ENCODE data around the gene COL1A2. TPM values are rescaled to one million over a fixed set of nuclear protein-coding genes. Genes with fewer than 3 reads are reported as not detected.

The COL1A2 gene
- total RNA-seq, 1 donor from 2014 or later, result 110 TPM

DNA sequence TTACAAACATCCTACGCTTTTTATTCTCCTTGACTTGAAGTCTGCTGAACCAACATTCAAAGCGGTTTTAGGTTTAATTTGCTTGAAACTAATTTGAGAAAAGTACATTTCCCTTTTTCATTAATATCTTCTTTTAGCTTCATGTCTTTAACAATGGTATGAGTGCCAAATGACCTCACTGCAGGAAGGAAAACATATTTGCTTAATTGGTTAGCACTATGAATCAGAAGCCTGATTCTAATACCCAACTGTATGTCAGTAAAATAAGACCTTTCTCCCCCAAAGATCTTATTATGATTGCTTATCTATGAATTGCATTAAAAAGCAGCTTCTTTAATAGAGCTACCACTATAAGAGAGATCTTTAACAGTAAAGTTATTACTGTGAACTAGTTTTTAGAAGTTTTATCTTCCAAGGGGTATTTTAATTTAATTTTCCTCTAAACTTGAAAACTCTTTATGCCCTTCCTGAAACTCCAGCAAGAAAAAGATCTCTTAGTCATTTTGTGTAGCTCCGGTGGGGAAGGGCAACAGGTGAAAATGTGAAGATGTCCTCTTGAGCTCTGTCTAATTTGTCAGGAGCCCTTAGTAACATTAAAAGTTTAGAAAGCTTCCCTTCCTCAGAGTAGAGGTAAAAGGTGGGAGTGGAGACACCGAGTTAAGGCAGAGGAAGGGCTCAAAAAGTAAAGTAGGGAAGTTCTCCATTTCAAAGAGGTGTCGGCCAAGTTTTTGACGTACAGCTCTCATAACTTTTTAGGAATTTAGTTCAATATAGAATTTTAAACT lies 6.1 kb downstream of the COL1A2 start:
- TF ChIP-seq, protein P1, sequence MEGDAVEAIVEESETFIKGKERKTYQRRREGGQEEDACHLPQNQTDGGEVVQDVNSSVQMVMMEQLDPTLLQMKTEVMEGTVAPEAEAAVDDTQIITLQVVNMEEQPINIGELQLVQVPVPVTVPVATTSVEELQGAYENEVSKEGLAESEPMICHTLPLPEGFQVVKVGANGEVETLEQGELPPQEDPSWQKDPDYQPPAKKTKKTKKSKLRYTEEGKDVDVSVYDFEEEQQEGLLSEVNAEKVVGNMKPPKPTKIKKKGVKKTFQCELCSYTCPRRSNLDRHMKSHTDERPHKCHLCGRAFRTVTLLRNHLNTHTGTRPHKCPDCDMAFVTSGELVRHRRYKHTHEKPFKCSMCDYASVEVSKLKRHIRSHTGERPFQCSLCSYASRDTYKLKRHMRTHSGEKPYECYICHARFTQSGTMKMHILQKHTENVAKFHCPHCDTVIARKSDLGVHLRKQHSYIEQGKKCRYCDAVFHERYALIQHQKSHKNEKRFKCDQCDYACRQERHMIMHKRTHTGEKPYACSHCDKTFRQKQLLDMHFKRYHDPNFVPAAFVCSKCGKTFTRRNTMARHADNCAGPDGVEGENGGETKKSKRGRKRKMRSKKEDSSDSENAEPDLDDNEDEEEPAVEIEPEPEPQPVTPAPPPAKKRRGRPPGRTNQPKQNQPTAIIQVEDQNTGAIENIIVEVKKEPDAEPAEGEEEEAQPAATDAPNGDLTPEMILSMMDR (conservative IDR thresholded peaks at IDR 0.05), result no peak
- Mint-ChIP-seq H3K27ac (ENCODE audit: unreplicated experiment) (no peak overlapping the region), H3K9me3 (no peaks in the 10 kb centered on the region), H3K27me3 (ENCODE audit: low read depth) (no peaks in the 10 kb centered on the region), H3K36me3 (ENCODE audit: low read depth) (no peaks in the 10 kb centered on the region), H3K4me3 (no peak overlapping the region), H3K4me1 (peaks cover 10% of the 10 kb centered on the region)
- no peak for DNase-seq (ENCODE audit: low read depth, low spot score)

DNA sequence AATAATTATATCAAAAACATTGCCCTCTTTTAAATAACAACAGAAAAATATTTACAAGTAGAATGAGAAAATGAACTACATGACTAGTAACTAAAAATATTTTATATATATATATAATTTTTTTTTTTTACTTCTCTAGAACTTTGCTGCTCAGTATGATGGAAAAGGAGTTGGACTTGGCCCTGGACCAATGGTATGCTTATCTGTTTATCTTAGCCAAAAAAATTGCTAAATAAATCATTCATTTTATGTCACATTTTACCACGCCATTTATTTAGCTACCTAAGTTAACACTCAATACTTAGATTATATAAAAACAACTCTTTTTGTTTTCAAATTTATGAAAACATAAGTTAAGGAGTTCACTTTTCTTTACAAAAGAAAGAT lies 6.7 kb downstream of the COL1A2 start:
- TF ChIP-seq, protein P1 (conservative IDR thresholded peaks at IDR 0.05), result no peak
- Mint-ChIP-seq H3K27me3 (ENCODE audit: low read depth) (no peaks in the 10 kb centered on the region), H3K27ac (ENCODE audit: unreplicated experiment) (no peak overlapping the region), H3K36me3 (ENCODE audit: low read depth) (no peaks in the 10 kb centered on the region), H3K9me3 (no peaks in the 10 kb centered on the region), H3K4me3 (no peak overlapping the region), H3K4me1 (peaks cover 5% of the 10 kb centered on the region)
- DNase-seq (ENCODE audit: low read depth, low spot score), result no peak

DNA sequence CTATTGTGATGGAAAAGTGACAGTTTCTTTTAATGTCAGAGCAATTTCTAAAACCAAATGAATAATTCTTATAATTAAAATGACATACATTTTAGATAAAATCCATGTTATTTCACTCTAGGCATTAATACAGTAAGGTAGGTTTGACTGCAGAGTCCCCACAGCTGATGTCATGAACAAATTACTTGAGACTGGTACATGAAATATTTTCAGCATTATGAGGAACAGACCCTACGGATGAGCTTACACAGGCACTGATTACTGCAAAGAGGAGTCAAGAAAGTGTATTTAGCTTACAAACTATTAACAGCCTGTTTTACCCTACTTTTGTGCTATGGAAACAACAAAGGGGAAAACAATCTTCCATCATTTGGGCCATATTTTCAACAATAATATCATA lies 8.9 kb downstream of the COL1A2 start:
- Mint-ChIP-seq H3K27ac (ENCODE audit: unreplicated experiment) (no peak overlapping the region), H3K4me1 (no peaks in the 10 kb centered on the region), H3K36me3 (ENCODE audit: low read depth) (peaks cover under 1% of the 10 kb centered on the region), H3K4me3 (no peak overlapping the region), H3K9me3 (no peaks in the 10 kb centered on the region), H3K27me3 (ENCODE audit: low read depth) (no peaks in the 10 kb centered on the region)
- no peak for DNase-seq (ENCODE audit: low read depth, low spot score)
- TF ChIP-seq, protein P1 (conservative IDR thresholded peaks at IDR 0.05), result no peak

DNA sequence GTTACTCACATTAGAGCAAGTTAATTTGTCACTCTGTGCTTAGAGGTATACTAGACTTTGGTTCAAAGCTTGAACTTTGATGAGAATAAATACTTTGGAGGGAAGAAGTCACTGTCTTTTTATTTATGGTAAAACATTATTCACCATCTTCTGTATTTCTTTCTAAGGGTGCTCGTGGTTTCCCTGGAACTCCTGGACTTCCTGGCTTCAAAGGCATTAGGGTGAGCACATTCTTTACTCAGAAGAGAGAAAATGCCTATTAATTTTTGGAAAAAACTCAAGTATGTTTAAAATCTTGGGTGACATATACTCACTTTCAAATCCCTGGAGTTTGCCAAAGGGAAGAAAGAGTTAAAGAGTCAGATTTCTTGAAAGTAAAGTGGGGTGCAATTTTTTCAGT lies 10.8 kb downstream of the COL1A2 start:
- peaks cover 4% of the 10 kb centered on the region for H3K36me3 Mint-ChIP-seq (ENCODE audit: low read depth)
- no peak for DNase-seq (ENCODE audit: low read depth, low spot score)
- no peaks in the 10 kb centered on the region for H3K27me3 Mint-ChIP-seq (ENCODE audit: low read depth)
- no peaks in the 10 kb centered on the region for H3K9me3 Mint-ChIP-seq
- H3K4me1 Mint-ChIP-seq, result no peaks in the 10 kb centered on the region
- TF ChIP-seq, protein P1 (conservative IDR thresholded peaks at IDR 0.05), result no peak
- no peak overlapping the region for H3K27ac Mint-ChIP-seq (ENCODE audit: unreplicated experiment)
- no peak overlapping the region for H3K4me3 Mint-ChIP-seq

DNA sequence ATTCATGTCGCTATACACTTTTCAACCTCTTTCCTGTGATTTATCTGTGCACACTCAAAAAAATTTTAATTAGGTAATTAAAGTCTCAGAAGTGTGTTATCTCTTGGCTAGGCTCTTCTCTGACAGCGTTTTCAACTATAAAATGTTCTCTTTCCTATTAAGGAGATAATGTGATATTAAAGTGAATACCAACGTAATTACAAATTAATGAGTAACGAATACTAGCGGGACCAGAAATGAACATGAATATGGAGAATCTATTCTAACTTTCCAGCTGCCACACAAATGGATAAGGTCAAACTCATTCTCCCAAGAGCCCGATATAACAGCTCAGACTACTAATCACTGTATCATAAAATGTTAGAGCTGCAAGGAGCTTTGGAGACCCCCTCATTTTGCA lies 12.0 kb downstream of the COL1A2 start:
- no peaks in the 10 kb centered on the region for H3K4me1 Mint-ChIP-seq

More for the DNA sequence above, 12.0 kb downstream of the COL1A2 start:
- no peak for DNase-seq (ENCODE audit: low read depth, low spot score)
- Mint-ChIP-seq H3K9me3 (no peaks in the 10 kb centered on the region), H3K27me3 (ENCODE audit: low read depth) (no peaks in the 10 kb centered on the region), H3K4me3 (no peak overlapping the region), H3K36me3 (ENCODE audit: low read depth) (peaks cover 4% of the 10 kb centered on the region), H3K27ac (ENCODE audit: unreplicated experiment) (no peak overlapping the region)
- TF ChIP-seq, protein P1 (conservative IDR thresholded peaks at IDR 0.05), result no peak
